ENCODE results near the gene NOL4. TPM values are rescaled to one million over a fixed set of nuclear protein-coding genes. Genes with fewer than 3 reads are reported as not detected.

Gene NOL4
- total and polyA plus RNA-seq, 4 donors: 0.02 to 3.1 (median 0.37) TPM

DNA sequence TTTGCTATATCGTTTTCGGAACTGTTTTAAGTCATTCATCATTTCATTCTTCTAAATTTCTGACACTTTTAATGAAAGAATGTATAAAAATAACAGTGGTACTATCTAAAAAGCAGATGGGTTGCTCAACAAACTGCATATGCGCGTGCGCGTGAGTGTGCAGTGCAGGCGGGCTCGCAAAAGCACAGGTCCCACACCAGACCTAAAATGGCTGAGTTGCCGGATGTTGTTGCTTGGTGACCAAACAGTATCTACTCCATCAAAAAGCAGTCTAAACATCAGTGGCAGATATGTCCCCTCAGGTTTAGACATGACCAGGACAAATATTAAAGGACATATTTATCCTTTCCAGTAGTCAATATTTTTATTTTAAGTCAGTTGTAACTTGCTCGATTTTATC, 5.1 kb downstream of the NOL4 start:
- 90 to 95% methylated on average over 10 of the region's 10 CpGs for WGBS, 2 donors
- peaks cover 0 to 29% (median 6%) of the 10 kb centered on the region in 5 donors for H3K4me1 ChIP-seq (ENCODE audit: control insufficient read depth in 5 of 5, insufficient read depth in 5 of 5, low read length in 5 of 5)
- no peaks in the 10 kb centered on the region for H3K36me3 ChIP-seq (ENCODE audit: control insufficient read depth in 4 of 4, insufficient read depth in 4 of 4, low read length in 4 of 4)
- DNase-seq (no peak), ATAC-seq (ENCODE audit: insufficient read depth, low FRiP score) (no peak)
- no peak overlapping the region for H3K27ac ChIP-seq (ENCODE audit: low read depth in 1 of 2, low read length in 1 of 2)
- no peak overlapping the region for H3K4me3 ChIP-seq
- peaks cover 7 to 51% (median 45%) of the 10 kb centered on the region in 3 donors for H3K27me3 ChIP-seq (ENCODE audit: control insufficient read depth in 3 of 3, insufficient read depth in 3 of 3, low read length in 2 of 3)
- no peak for TF ChIP-seq CTCF (IDR thresholded peaks at IDR 0.05; ENCODE audit: control extremely low read depth, extremely low read depth)
- H3K9me3 ChIP-seq (ENCODE audit: control insufficient read depth in 4 of 4, insufficient read depth in 3 of 4, low read length in 3 of 4): peaks cover 0 to 9% (median 0%) of the 10 kb centered on the region in 4 donors
- no peak overlapping the region for H3K9ac ChIP-seq (ENCODE audit: insufficient read depth in 1 of 2, low read length in 2 of 2)

DNA sequence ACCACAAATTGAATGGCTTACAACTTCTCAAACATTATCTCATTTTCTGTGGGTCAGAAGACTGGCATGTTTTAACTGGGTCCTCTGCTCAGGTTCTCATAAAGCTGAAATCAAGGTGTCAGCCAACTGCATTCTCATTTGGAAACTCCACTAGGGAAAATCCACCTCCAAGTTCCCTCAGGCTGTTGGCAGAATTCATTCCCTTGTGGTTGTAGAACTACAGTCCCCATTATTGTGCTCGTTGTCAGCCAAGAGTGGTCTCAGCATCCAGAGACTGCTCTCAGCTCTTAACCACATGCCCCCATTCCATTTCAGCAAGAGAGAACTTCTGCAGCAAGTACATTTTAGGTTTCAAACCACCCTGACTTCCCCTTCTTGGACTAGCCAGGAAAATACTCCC, 12.2 kb downstream of the NOL4 start:
- Histone ChIP-seq H3K9me3 (ENCODE audit: control insufficient read depth in 4 of 4, insufficient read depth in 3 of 4, low read length in 3 of 4) (no peaks in the 10 kb centered on the region), H3K4me3 (no peak overlapping the region), H3K27me3 (ENCODE audit: control insufficient read depth in 3 of 3, insufficient read depth in 3 of 3, low read length in 2 of 3) (no peaks in the 10 kb centered on the region), H3K4me1 (ENCODE audit: control insufficient read depth in 5 of 5, insufficient read depth in 5 of 5, low read length in 5 of 5) (no peaks in the 10 kb centered on the region), H3K36me3 (ENCODE audit: control insufficient read depth in 4 of 4, insufficient read depth in 4 of 4, low read length in 4 of 4) (no peaks in the 10 kb centered on the region), H3K9ac (ENCODE audit: insufficient read depth in 1 of 2, low read length in 2 of 2) (no peak overlapping the region), H3K27ac (ENCODE audit: low read depth in 1 of 2, low read length in 1 of 2) (no peak overlapping the region)
- no peak for ATAC-seq (ENCODE audit: insufficient read depth, low FRiP score)
- 56 to 61% methylated on average over 1 of the region's 1 CpG for WGBS, 2 donors
- no peak for TF ChIP-seq CTCF (IDR thresholded peaks at IDR 0.05; ENCODE audit: control extremely low read depth, extremely low read depth)
- DNase-seq: no peak

DNA sequence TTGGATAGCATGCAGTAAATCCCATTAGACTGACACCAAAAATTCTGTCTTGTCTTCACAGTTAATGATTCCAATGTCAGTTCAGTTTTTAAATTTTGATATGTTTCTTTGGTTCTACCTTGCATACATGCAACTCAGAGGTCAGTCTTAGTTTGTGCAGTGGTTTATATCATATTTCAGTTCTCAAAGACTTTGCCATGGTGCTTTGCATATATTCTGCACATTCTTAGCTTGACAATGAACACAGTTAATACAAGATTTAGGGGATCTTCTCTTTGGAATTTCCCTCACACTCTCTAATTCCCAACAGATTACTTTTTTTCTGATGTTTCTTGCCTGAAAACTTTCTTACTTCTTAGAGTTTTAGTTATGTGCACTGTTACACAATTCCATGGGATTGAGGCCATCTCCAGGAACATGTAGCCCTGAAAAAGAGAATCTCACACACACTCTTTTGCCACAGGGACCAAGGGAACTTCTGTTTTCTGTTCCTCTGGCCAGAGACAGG, 17.3 kb downstream of the NOL4 start:
- no peaks in the 10 kb centered on the region for H3K9me3 ChIP-seq (ENCODE audit: control insufficient read depth in 4 of 4, insufficient read depth in 3 of 4, low read length in 3 of 4)
- H3K4me1 ChIP-seq (ENCODE audit: control insufficient read depth in 5 of 5, insufficient read depth in 5 of 5, low read length in 5 of 5): no peaks in the 10 kb centered on the region
- TF ChIP-seq CTCF (IDR thresholded peaks at IDR 0.05; ENCODE audit: control extremely low read depth, extremely low read depth): no peak
- no peak overlapping the region for H3K9ac ChIP-seq (ENCODE audit: insufficient read depth in 1 of 2, low read length in 2 of 2)
- ATAC-seq (ENCODE audit: insufficient read depth, low FRiP score) (no peak), DNase-seq (no peak)
- H3K27me3 ChIP-seq (ENCODE audit: control insufficient read depth in 3 of 3, insufficient read depth in 3 of 3, low read length in 2 of 3): no peaks in the 10 kb centered on the region
- H3K36me3 ChIP-seq (ENCODE audit: control insufficient read depth in 4 of 4, insufficient read depth in 4 of 4, low read length in 4 of 4): no peaks in the 10 kb centered on the region
- H3K4me3 ChIP-seq: no peak overlapping the region
- H3K27ac ChIP-seq (ENCODE audit: low read depth in 1 of 2, low read length in 1 of 2): no peak overlapping the region

DNA sequence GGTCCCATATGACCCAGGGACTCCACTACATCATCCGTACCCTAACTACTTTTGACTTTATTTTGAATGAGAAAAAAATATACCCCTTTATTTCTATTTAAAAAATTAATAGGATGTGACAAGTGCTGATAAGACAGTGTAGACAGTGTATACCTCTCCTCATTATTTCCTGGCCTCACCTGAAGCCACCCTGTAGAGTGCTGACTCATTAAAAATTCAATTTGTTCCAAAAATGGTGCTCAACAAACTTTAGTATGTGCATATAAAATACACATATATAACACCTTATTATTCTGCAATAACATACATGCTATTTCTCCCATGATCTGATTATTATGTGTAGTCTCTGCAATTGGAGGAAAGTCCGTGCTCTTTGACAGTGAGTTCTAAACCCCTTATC, 20.8 kb downstream of the NOL4 start:
- Histone ChIP-seq H3K9ac (ENCODE audit: insufficient read depth in 1 of 2, low read length in 2 of 2) (no peak overlapping the region), H3K4me3 (no peak overlapping the region), H3K36me3 (ENCODE audit: control insufficient read depth in 4 of 4, insufficient read depth in 4 of 4, low read length in 4 of 4) (no peaks in the 10 kb centered on the region), H3K27ac (ENCODE audit: low read depth in 1 of 2, low read length in 1 of 2) (no peak overlapping the region), H3K9me3 (ENCODE audit: control insufficient read depth in 4 of 4, insufficient read depth in 3 of 4, low read length in 3 of 4) (no peaks in the 10 kb centered on the region), H3K27me3 (ENCODE audit: control insufficient read depth in 3 of 3, insufficient read depth in 3 of 3, low read length in 2 of 3) (no peaks in the 10 kb centered on the region), H3K4me1 (ENCODE audit: control insufficient read depth in 5 of 5, insufficient read depth in 5 of 5, low read length in 5 of 5) (no peaks in the 10 kb centered on the region)
- ATAC-seq (ENCODE audit: insufficient read depth, low FRiP score): no peak
- TF ChIP-seq CTCF (IDR thresholded peaks at IDR 0.05; ENCODE audit: control extremely low read depth, extremely low read depth): no peak
- no peak for DNase-seq
- 83 to 91% methylated on average over 2 of the region's 2 CpGs for WGBS, 2 donors

All from lung (tissue), 12 donors.